AG09309 (cell line): ENCODE data around the gene TMPO.

Source experiments
- DNase-seq: peaks from one replicate; pipeline ENCODE4 v3.0.0-alpha.2; 2010; ENCODE audit warnings: low read depth
- H3K4me3 ChIP-seq: 2 replicates; pipeline ENCODE4 v1.5.1; 2011; ENCODE audit warnings: mild to moderate bottlenecking, low read depth, low read length, moderate library complexity; ENCODE audit not compliant: control insufficient read depth
- TF ChIP-seq, protein P1 (sequence below): IDR thresholded peaks from 2 replicates; pipeline ENCODE4 v1.5.1; 2011; ENCODE audit warnings: mild to moderate bottlenecking, low read depth, low read length, inconsistent platforms; ENCODE audit not compliant: insufficient read depth, control insufficient read depth; ENCODE audit errors: missing control alignments

TMPO gene

GRCh38 chr12:98513379-98514322 lies 1.7 kb upstream of the TMPO start:
- no peak for DNase-seq
- TF ChIP-seq, protein P1, sequence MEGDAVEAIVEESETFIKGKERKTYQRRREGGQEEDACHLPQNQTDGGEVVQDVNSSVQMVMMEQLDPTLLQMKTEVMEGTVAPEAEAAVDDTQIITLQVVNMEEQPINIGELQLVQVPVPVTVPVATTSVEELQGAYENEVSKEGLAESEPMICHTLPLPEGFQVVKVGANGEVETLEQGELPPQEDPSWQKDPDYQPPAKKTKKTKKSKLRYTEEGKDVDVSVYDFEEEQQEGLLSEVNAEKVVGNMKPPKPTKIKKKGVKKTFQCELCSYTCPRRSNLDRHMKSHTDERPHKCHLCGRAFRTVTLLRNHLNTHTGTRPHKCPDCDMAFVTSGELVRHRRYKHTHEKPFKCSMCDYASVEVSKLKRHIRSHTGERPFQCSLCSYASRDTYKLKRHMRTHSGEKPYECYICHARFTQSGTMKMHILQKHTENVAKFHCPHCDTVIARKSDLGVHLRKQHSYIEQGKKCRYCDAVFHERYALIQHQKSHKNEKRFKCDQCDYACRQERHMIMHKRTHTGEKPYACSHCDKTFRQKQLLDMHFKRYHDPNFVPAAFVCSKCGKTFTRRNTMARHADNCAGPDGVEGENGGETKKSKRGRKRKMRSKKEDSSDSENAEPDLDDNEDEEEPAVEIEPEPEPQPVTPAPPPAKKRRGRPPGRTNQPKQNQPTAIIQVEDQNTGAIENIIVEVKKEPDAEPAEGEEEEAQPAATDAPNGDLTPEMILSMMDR = no peak
- no peak overlapping the region for H3K4me3 ChIP-seq

GRCh38 chr12:98514982-98515286 lies 456 bp upstream of the TMPO start:
- no peak for DNase-seq
- TF ChIP-seq, protein P1 = no peak
- peak overlapping the region; percentile 79 for H3K4me3 ChIP-seq

DNA sequence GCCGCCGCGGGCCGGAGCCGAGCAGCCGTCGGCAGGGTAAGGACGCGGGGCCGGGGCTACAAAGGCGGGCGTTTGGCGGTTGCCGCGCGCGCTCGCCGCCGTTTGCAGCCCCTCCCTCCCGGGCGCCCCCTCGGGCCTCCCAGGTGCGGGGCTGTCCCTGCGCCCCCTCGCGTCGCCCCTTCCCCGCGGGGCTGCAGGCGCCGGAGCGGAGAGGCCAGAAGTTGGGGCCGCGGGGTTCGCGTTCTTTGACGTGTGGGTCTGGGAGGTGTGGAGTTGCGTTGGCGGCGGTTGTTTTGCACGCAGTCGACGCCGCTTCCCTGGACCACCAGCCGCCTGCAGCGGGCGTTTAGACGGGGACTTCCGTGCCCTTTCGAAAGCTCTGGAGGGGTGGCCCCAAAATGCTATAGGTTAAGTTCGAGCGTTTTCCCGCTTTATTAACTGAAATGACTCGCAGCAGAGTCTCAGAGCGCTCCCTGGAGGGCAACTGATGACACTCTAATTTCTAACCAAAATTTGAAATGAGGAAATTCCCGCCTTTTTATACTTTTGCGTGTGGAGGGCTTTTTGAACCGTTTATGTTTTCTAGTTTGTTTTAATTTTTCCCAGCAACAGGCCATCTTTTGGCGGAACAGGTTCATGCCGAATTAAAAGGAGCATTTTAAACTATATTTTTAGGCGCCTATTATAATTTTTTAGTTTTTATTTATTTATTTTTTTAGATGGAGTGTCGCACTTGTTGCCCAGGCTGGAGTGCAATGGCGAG lies 902 bp downstream of the TMPO start:
- H3K4me3 ChIP-seq = peak overlapping the region; percentile 79
- DNase-seq = peak; percentile 48
- TF ChIP-seq, protein P1 = peak; percentile 61

GRCh38 chr12:98519257-98519907 lies 4.0 kb downstream of the TMPO start:
- no peak for DNase-seq
- H3K4me3 ChIP-seq = no peak overlapping the region
- TF ChIP-seq, protein P1 = no peak

DNA sequence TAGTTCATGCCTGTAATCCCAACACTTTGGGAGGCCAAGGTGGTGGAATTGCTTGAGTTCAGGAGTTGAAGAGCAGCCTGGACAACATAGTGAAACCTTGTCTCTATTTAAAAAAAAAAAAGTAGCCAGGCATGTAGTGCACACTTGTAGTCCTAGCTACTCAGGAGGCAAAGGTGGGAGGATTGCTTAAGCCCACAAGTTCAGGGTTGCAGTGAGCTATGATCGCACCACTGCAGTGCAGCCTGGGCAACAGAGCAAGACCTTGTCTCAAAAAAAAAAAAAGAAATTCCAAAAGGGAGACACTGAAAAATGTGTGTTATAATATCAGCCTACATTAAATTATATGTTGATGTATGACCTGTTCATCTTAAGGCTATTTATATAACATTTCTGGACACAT lies 14.7 kb downstream of the TMPO start:
- TF ChIP-seq, protein P1 = no peak
- no peak for DNase-seq
- no peak overlapping the region for H3K4me3 ChIP-seq

- no peak for DNase-seq
- no peak overlapping the region for H3K4me3 ChIP-seq
- TF ChIP-seq, protein P1 = peak; percentile 58
Measured at GRCh38 chr12:98532687-98533304, 17.4 kb downstream of the TMPO start.
